Measurements from ENCODE around the gene PCYOX1L.

- TF ChIP-seq CTCF (IDR thresholded peaks at IDR 0.05; ENCODE audit: low read length): no peak
- no peak for TF ChIP-seq EZH2 (IDR thresholded peaks at IDR 0.05; ENCODE audit: borderline replicate concordance, low read length)
Measured at GRCh38 chr5:149356391-149356790, 1.5 kb upstream of the PCYOX1L start.

Measured in OCI-LY1 (cell line).